ENCODE results near the gene PRKCE. TPM values are rescaled to one million over a fixed set of nuclear protein-coding genes. Genes with fewer than 3 reads are reported as not detected.

PRKCE gene
- total RNA-seq, 1 experiment from 2014 or later, result 1.3 TPM

GRCh38 chr2:46003903-46004473, 352.5 kb downstream of the PRKCE start:
- Histone ChIP-seq H3K79me1 (ENCODE audit: insufficient read depth, low read depth, low read length, poor library complexity, severe bottlenecking) (no peaks in the 10 kb centered on the region), H3K18ac (ENCODE audit: insufficient read length, low read depth, low read length) (no peak overlapping the region), H2BK15ac (ENCODE audit: low read depth, low read length) (no peak overlapping the region), H3K4me2 (ENCODE audit: insufficient read depth, insufficient read length, low read length) (no peak overlapping the region), H3K9me3 (ENCODE audit: control insufficient read depth, low read depth, low read length) (no peaks in the 10 kb centered on the region), H3K27me3 (ENCODE audit: insufficient read depth, low read length) (no peaks in the 10 kb centered on the region), H3K23me2 (ENCODE audit: insufficient read length, low read depth, low read length, poor library complexity, severe bottlenecking) (no peaks in the 10 kb centered on the region), H3K79me2 (ENCODE audit: insufficient read depth, low read length) (no peaks in the 10 kb centered on the region), H4K91ac (ENCODE audit: insufficient read length, low read depth, low read length) (no peak overlapping the region), H3K4ac (ENCODE audit: low read depth, low read length) (no peak overlapping the region), H4K8ac (replicated peaks; ENCODE audit: insufficient read length, low read depth, low read length) (no peak overlapping the region), H4K20me1 (ENCODE audit: control insufficient read depth, insufficient read depth, insufficient read length) (no peaks in the 10 kb centered on the region), H3K14ac (ENCODE audit: insufficient read depth, low read length) (no peak overlapping the region), H4K5ac (ENCODE audit: insufficient read length, low read depth, low read length) (no peak overlapping the region), H3T11ph (ENCODE audit: low read length) (no peak overlapping the region), H2BK12ac (ENCODE audit: insufficient read length, low read depth, low read length) (no peak overlapping the region), H3K27ac (ENCODE audit: insufficient read length, low read depth, low read length) (no peak overlapping the region), H2BK5ac (ENCODE audit: insufficient read length, low read length) (no peak overlapping the region), H2BK120ac (ENCODE audit: low read depth, low read length, poor library complexity, severe bottlenecking) (no peak overlapping the region), H2AK5ac (ENCODE audit: insufficient read length, low read length) (no peak overlapping the region), H3K9ac (ENCODE audit: extremely low read depth, insufficient read length, low read length) (no peak overlapping the region), H2AFZ (ENCODE audit: low read length) (no peak overlapping the region), H3K4me1 (ENCODE audit: insufficient read depth, low read length) (0 out of 2 replicates have a peak, but pooled peaks cover 3% of the 10 kb centered on the region), H3K23ac (ENCODE audit: insufficient read length, low read depth, low read length) (no peak overlapping the region), H3K56ac (ENCODE audit: insufficient read length, low read depth, low read length) (no peak overlapping the region), H2BK20ac (ENCODE audit: low read depth, low read length, poor library complexity, severe bottlenecking) (no peak overlapping the region)
- H3K27me3 Mint-ChIP-seq (ENCODE audit: low read depth), result no peaks in the 10 kb centered on the region; the same call in 1 of the 2 replicates
- H3K27ac Mint-ChIP-seq, result no peak overlapping the region
- WGBS (ENCODE audit: extremely low coverage, insufficient read length, low lambda C conversion rate), result no CpG with 5 or more reads among the region's 9 CpGs
- H3K36me3 Mint-ChIP-seq (ENCODE audit: insufficient read depth in 1 of 3, low read depth in 3 of 3), result no peaks in the 10 kb centered on the region
- TF ChIP-seq CTCF (conservative IDR thresholded peaks at IDR 0.05), result no peak
- no peak overlapping the region for H3K4me3 Mint-ChIP-seq
- no peak for DNase-seq
- peaks cover 5% of the 10 kb centered on the region in 2 experiments; a peak in 2 of 4 replicates for H3K4me1 Mint-ChIP-seq
- no peaks in the 10 kb centered on the region for H3K9me3 Mint-ChIP-seq
